Suprapubic skin (tissue), 4 donors: Measurements from ENCODE around the gene FOXN3. TPM values are rescaled to one million over a fixed set of nuclear protein-coding genes. Genes with fewer than 3 reads are reported as not detected.
"Not testable (repeated sequence)": the region's sequence is repeated elsewhere in the genome, so short reads cannot be mapped to it uniquely, and the experiment has no call there.

Experiments
- DNase-seq, 2 donors: peaks; one replicate each; pipeline ENCODE4 v3.0.0-alpha.2; 2019; ENCODE audit warnings: low spot score in 2 of 2
- H3K27ac ChIP-seq: fragments of 200-600 bp; sonication (generic); one replicate; pipeline ENCODE4 v1.5.1; 2019
- H3K27me3 ChIP-seq: fragments of 200-600 bp; sonication (generic); one replicate; pipeline ENCODE4 v1.5.1; 2019
- H3K36me3 ChIP-seq: fragments of 200-600 bp; sonication (generic); one replicate; pipeline ENCODE4 v1.5.1; 2019
- H3K4me1 ChIP-seq: fragments of 200-600 bp; sonication (generic); one replicate; pipeline ENCODE4 v1.5.1; 2019
- H3K4me3 ChIP-seq: fragments of 200-600 bp; sonication (generic); one replicate; pipeline ENCODE4 v1.5.1; 2019; ENCODE audit warnings: mild to moderate bottlenecking
- H3K9me3 ChIP-seq: fragments of 200-600 bp; sonication (generic); one replicate; pipeline ENCODE4 v1.5.1; 2019
- CTCF ChIP-seq, 2 donors: fragments of 200-600 bp in 1 of 2; fragments of 450-650 bp in 1 of 2; sonication (generic) in 1 of 2; IDR thresholded peaks; one replicate each; pipeline ENCODE4 v1.5.1; 2016 to 2019; ENCODE audit warnings: antibody characterized with exemption in 2 of 2, mild to moderate bottlenecking in 1 of 2, moderate library complexity in 1 of 2
- EP300 ChIP-seq: sonication (generic); formaldehyde crosslinking; IDR thresholded peaks from one replicate; pipeline ENCODE4 v1.6.1; 2017; ENCODE audit warnings: antibody characterized with exemption
- POLR2A ChIP-seq, 2 donors: fragments of 450-650 bp; IDR thresholded peaks; one replicate each; pipeline ENCODE4 v1.6.1; 2017; ENCODE audit warnings: antibody characterized with exemption in 2 of 2, mild to moderate bottlenecking in 2 of 2, moderate library complexity in 2 of 2
- POLR2AphosphoS5 ChIP-seq, 3 donors: sonication (generic); formaldehyde crosslinking; IDR thresholded peaks; one replicate each; pipeline ENCODE4 v1.6.1; 2017; ENCODE audit warnings: antibody characterized with exemption in 3 of 3
- WGBS: methylation state at CpG from one replicate; pipeline ENCODE4 v1.1.5; 2018; 5-methylcytosine and 5-hydroxymethylcytosine counted together
- total RNA-seq, 4 donors: library from RNA; depleted of rRNA; stranded (reverse); fragments of >200 nt; gene quantifications; one replicate each; pipeline ENCODE4 v1.1.0, GENCODE V29; 2016

Gene FOXN3
- total RNA-seq, 4 donors from 2014 or later = 117 to 272 (median 172) TPM

GRCh38 chr14:89164168-89165073, 252.6 kb downstream of the FOXN3 start:
- Histone ChIP-seq H3K9me3 (no peaks in the 10 kb centered on the region), H3K4me3 (no peak overlapping the region), H3K27me3 (no peaks in the 10 kb centered on the region), H3K4me1 (peaks cover 7% of the 10 kb centered on the region), H3K27ac (no peak overlapping the region), H3K36me3 (peaks cover 45% of the 10 kb centered on the region)
- WGBS = 91% methylated on average over 15 of the region's 18 CpGs
- DNase-seq = no peak
- TF ChIP-seq POLR2A (IDR thresholded peaks at IDR 0.05) (no peak), POLR2AphosphoS5 (IDR thresholded peaks at IDR 0.05) (no peak)

GRCh38 chr14:89163031-89163636, 253.9 kb downstream of the FOXN3 start:
- Histone ChIP-seq H3K4me3 (no peak overlapping the region), H3K4me1 (peaks cover 7% of the 10 kb centered on the region), H3K27ac (no peak overlapping the region), H3K36me3 (peaks cover 52% of the 10 kb centered on the region), H3K27me3 (no peaks in the 10 kb centered on the region), H3K9me3 (no peaks in the 10 kb centered on the region)
- TF ChIP-seq POLR2A (IDR thresholded peaks at IDR 0.05) (no peak), EP300 (no peak), POLR2AphosphoS5 (IDR thresholded peaks at IDR 0.05) (no peak), CTCF (IDR thresholded peaks at IDR 0.05) (no peak)
- DNase-seq = no peak
- WGBS = 92% methylated on average over 17 of the region's 17 CpGs

- Histone ChIP-seq H3K27ac (no peak overlapping the region), H3K4me1 (peaks cover 7% of the 10 kb centered on the region), H3K36me3 (peaks cover 51% of the 10 kb centered on the region), H3K9me3 (no peaks in the 10 kb centered on the region), H3K4me3 (no peak overlapping the region), H3K27me3 (no peaks in the 10 kb centered on the region)
- no peak for TF ChIP-seq CTCF (IDR thresholded peaks at IDR 0.05)
- no peak for DNase-seq
- 96% methylated on average over 22 of the region's 22 CpGs for WGBS
Observed at GRCh38 chr14:89162586-89162985, 254.4 kb downstream of the FOXN3 start.

GRCh38 chr14:89160437-89160836, 256.6 kb downstream of the FOXN3 start:
- H3K27me3 ChIP-seq = no peaks in the 10 kb centered on the region
- peaks cover 58% of the 10 kb centered on the region for H3K36me3 ChIP-seq
- H3K9me3 ChIP-seq = no peaks in the 10 kb centered on the region
- peaks cover 2% of the 10 kb centered on the region for H3K4me1 ChIP-seq
- H3K4me3 ChIP-seq = no peak overlapping the region
- no peak for TF ChIP-seq POLR2AphosphoS5 (IDR thresholded peaks at IDR 0.05)
- TF ChIP-seq EP300 = no peak
- no peak overlapping the region for H3K27ac ChIP-seq
- no peak for DNase-seq
- WGBS = 87% methylated on average over 7 of the region's 7 CpGs

- no peaks in the 10 kb centered on the region for H3K9me3 ChIP-seq
- H3K27ac ChIP-seq = no peak overlapping the region
- 90% methylated on average over 11 of the region's 11 CpGs for WGBS
- no peak for TF ChIP-seq POLR2A (IDR thresholded peaks at IDR 0.05)
- TF ChIP-seq CTCF (IDR thresholded peaks at IDR 0.05) = no peak
- no peak for TF ChIP-seq EP300
- TF ChIP-seq POLR2AphosphoS5 (IDR thresholded peaks at IDR 0.05) = no peak
- no peaks in the 10 kb centered on the region for H3K4me1 ChIP-seq
- H3K27me3 ChIP-seq = no peaks in the 10 kb centered on the region
- H3K4me3 ChIP-seq = no peak overlapping the region
- DNase-seq = no peak
- peaks cover 48% of the 10 kb centered on the region for H3K36me3 ChIP-seq
Observed at GRCh38 chr14:89158701-89159100, 258.3 kb downstream of the FOXN3 start.

- not testable (repeated sequence) for H3K27ac ChIP-seq, H3K4me1 ChIP-seq, DNase-seq, H3K9me3 ChIP-seq, H3K27me3 ChIP-seq, H3K4me3 ChIP-seq
- 80% methylated on average over 7 of the region's 7 CpGs for WGBS
- H3K36me3 ChIP-seq = peaks cover 46% of the 10 kb centered on the region
Observed at GRCh38 chr14:89158104-89158503, 258.9 kb downstream of the FOXN3 start.
